HG03108 (cell line): Measurements from ENCODE around the gene LAIR1.
"Not testable (repeated sequence)": the region's sequence is repeated elsewhere in the genome, so short reads cannot be mapped to it uniquely, and the experiment has no call there.

Experiments used
- ATAC-seq: cut with Tn5 transposase; IDR thresholded peaks from one replicate; pipeline ENCODE4 v1.9.1; 2021; ENCODE audit warnings: moderate library complexity; ENCODE audit not compliant: unreplicated experiment

Gene LAIR1, protein sequence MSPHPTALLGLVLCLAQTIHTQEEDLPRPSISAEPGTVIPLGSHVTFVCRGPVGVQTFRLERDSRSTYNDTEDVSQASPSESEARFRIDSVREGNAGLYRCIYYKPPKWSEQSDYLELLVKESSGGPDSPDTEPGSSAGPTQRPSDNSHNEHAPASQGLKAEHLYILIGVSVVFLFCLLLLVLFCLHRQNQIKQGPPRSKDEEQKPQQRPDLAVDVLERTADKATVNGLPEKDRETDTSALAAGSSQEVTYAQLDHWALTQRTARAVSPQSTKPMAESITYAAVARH

GRCh38 chr19:54364775-54365257 is at the start of gene LAIR1:
TSS of gene LAIR1 (minus strand) at chr19:54364931. CDS start at chr19:54364804, 127 bp downstream.
- no peak for ATAC-seq

GRCh38 chr19:54414156-54414555 is 49.4 kb upstream of the LAIR1 start:
- ATAC-seq = no peak

DNA sequence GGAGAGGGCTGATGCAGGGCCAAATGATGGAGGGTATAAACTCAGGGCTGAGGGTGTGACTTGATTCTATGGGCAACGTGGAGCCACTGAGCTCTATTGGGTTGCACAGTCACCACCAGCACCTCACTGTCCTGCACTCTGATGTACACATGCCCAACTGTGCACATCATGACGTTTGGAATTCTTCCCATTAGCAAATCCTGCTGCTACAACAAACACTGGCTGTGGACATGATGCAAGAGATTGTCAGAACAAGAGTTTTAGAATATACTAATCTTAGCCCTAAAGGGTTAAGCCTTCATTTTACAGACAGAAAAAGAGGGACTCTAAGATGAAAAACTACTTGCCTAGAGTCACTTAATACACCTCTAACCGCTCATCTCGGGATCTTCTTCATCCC is 48.1 kb upstream of the LAIR1 start:
- ATAC-seq = no peak

DNA sequence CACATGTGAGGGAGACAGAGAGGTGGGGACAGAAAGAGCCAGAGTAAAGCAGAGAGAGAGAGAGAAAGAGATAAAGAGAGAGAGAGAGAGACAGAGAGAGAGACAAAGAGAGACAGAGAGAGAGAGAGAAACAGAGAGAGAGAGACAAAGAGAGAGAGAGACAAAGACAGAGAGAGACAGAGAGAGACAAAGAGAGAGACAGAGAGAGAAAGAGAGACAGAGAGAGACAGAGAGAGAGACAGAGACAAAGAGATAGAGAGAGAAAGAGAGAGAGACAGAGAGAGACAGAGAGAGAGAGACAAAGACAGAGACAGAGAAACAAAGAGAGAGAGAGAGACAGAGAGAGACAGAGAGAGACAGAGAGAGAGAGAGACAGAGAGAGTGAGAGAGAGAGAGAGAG is 46.3 kb upstream of the LAIR1 start:
- no peak for ATAC-seq

- no peak for ATAC-seq
Measured at GRCh38 chr19:54408456-54409026, 43.8 kb upstream of the LAIR1 start.

GRCh38 chr19:54407780-54408179 is 43.0 kb upstream of the LAIR1 start:
- ATAC-seq = no peak

- ATAC-seq = no peak
Measured at GRCh38 chr19:54405628-54406027, 40.9 kb upstream of the LAIR1 start.

DNA sequence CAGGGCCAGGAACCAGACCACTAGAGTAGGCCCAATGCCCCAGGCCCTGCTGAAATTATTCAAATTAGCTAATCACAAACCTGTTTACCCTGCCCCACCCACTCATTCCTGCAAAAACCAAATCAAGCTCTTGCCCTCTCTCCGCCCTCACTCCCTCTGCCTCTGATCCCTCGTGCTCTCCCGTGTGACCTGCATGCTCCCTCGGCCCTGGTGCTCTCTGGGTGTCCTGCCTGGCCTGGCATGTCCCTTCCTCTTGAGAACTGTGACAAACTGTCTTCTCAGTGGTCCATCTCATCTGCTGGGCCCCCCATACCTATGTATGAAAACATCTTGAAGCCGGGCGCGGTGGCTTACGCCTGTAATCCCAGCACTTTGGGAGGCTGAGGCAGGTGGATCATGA is 38.3 kb upstream of the LAIR1 start:
- no peak for ATAC-seq

DNA sequence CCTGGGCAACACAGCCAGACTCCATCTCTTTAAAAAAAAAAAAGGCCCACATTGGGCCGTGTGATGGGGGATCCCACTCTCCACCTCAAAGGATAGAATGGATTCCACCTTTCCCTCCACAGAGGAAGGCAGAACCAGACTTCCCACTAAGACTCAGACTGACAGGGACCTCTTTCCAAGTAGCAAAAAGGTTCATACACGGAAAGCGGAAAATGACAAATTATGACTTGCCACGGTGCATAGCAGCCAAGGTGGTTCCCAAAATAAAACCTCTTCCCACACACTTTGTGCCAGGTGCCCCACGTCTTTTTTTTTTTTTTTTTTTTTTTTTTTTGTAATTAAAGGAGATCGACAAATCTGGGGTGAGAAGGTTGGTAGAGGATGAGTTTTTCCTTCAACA is 36.2 kb upstream of the LAIR1 start:
- no peak for ATAC-seq

DNA sequence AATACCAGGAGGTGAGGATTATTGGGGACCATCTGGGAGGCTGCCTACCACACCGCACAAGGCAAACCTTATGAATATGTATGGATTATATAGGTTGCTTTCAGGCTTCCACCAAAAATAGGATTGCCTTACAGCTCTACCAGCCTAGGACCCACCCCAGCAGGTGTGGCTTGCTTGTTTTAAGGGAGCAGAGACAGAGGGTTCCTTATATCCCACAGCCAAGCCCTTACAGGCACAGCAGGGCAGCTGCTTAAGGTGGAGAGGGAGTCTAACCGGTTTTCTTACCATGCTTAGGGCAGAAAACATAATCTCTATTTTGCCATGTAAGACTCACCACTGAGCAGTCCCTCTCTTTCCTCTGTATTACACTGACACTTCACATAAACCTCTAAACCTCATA is 34.5 kb upstream of the LAIR1 start:
- no peak for ATAC-seq

DNA sequence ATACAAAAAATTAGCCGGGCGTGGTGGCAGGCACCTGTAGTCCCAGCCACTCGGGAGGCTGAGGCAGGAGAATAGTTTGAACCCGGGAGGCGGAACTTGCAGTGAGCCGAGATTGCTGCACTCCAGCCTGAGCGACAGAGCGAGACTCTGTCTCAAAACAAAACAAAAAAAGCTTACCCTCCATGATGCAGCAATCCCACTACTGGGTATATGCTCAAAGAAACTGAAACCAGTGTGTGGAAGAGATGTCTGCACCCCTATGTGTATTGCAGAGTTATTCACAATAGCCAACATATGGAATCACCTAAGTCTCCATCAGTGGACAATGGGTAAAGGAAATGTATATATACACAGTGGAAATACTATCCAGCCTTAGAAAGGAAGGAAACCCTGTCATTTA is 31.0 kb upstream of the LAIR1 start:
- no peak for ATAC-seq

DNA sequence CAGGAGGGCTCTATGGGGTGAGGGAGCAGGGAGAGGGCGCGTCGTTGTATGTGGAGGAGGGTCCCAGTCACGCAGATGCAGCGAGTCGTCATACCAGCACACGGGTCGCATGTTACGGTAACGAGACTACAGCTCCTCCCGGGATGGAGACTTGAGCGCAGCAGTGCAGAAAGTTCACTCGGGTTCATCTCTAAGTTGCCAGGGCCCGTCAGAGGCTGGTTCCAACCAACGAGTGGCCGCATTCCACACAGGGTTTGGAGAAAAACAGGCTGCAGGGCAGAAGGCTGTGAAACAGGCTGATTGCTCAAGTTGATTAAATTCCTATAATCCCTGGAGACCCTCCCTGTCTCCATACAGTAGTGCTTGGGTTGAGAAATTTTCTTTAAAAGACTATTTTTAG is 28.6 kb upstream of the LAIR1 start:
- no peak for ATAC-seq

DNA sequence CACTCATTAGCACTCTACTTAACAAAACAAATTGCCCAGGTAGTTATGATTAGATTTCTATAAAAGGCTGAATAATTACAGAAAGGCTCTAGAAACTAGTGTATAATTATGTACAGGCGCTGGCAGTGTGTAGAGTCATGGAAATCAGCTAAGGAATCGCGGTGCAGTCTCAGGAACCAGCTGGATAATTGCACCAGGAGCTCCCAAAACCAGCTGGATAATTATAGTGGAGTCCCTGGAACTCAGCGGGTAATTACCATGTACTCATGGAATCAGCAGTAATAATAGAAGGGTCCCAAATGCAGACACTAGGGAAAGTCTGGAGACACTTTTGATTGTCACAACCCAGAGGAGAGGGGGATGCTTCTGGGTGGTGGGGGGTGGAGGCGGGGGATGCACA is 27.4 kb upstream of the LAIR1 start:
- no peak for ATAC-seq

DNA sequence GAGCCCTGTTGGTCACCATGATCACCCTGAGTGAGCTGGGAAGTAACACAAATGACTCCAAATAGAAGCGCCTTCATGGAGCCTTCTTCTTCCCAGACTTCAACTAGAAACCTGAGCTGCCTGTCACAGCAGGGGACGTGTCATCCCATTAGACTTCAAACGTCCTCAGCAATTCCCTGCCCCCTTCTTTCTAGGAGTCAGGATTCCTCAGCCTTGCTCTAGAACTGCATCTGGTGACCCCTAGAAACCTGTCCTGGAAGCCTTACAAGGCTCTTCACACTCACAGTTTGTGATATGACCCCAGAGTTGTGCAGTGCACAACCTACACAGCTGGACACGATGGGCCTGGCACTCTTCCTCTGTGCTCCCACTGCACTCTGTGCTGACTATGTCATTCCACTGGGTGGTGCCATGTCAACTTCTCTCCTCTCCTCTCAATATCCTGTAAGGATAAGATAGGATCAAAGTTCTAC is 26.9 kb upstream of the LAIR1 start:
- no peak for ATAC-seq

DNA sequence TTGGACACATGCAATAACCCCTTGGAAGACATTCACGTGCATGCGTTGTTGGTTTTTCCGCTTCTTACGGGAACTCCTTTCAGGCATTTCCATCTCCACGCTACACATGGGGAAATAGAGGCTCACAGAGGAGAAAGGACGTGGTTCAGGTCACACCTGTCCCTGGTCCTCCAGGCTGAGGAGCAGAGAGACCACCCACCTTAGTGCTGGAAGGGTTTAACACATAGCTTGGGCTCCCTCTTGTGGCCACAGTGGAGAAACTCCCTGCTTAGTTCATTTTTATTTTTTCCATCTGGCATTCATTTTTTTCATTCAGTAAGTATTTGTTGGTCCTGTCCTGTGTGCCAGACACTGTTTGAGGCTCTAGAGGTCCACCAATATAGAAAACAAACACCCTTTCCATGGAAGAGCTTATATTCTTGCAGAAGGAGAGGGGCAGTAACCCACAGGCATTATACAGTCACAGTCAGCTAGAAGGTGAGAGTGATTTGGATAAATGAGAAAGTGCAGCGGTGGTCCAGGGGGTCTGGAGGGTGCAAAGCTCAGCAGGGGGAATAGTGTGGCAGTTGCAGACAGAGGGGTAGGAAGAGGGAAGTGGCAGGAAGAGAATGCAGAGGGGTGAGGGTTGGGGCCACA is 26.3 kb upstream of the LAIR1 start:
- ATAC-seq = no peak

- no peak for ATAC-seq
Measured at GRCh38 chr19:54389553-54389952, 24.8 kb upstream of the LAIR1 start.

- no peak for ATAC-seq
Measured at GRCh38 chr19:54388802-54389139, 24.0 kb upstream of the LAIR1 start.

- ATAC-seq = no peak
Measured at GRCh38 chr19:54387991-54388801, 23.5 kb upstream of the LAIR1 start.

- ATAC-seq = no peak
Measured at GRCh38 chr19:54383330-54383729, 18.6 kb upstream of the LAIR1 start.

DNA sequence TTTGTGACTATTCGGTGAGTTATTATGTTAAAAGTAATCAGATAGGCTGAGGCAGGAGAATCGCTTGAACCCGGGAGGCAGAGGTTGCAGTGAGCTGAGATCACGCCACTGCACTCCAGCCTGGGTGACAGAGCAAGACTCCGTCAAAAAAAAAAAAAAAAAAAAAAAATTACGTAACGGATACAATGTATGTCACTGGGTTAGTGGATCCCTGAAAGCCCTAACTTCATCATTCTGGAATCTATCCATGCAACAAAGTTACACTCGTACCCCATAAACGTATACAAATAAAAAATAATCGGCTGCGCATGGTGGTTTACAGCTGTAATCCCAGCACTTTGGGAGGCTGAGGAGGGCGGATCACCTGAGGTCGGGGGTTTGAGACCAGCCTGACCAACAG is 17.3 kb upstream of the LAIR1 start:
- ATAC-seq = not testable (repeated sequence)

DNA sequence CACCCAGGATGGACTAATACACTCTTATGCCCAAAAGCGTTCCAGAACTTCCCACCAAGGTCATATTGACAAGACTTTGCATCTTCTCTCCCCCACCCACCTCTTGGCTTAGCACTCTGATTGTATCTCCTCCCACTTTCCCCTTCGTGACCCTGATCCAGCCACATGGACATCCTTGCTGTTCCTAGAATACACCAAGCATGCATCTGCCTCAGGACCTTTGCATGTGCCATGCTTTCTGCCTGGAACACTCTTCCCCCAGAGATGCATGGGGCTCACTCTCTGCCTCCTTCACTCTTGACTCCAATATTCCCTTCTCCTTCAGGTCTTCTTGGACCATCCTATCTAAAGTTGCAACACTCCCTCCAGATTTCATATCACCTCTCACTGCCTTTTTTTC is 16.2 kb upstream of the LAIR1 start:
- no peak for ATAC-seq
